ENCODE results near the gene STAM2. TPM values are rescaled to one million over a fixed set of nuclear protein-coding genes. Genes with fewer than 3 reads are reported as not detected.
A peak's percentile ranks its signal among the peaks of the same experiment; 100 is the strongest.
"Not testable (repeated sequence)": the region's sequence is repeated elsewhere in the genome, so short reads cannot be mapped to it uniquely, and the experiment has no call there.

Gene STAM2
- total RNA-seq, 1 donor from 2014 or later = 47.3 TPM

DNA sequence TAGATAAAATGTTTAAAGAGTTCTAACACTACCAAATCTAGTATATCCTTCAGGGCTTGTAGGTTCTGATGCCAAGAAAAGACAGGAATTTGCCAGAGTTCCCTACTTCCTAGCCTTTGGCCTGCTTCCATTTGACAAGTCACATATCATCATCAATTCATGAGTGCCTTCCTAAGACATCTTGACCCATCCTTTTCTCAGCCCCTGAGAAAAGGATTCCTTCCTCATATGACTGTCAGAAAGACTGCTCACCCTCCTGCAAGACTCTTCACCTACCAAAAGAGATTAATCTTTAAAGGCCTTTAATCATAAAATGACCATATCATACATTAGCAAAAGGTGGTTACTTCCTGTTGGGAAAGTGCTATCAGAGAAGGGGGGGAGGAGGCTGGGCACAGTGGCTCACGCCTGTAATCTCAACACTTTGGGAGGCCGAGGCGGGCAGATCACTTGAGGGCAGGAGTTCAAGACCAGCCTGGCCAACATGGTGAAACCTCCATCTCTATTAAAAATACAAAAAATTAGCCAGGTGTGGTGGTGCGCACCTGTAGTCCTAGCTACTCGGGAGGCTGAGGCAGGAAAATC lies 3.3 kb downstream of the STAM2 start:
- not testable (repeated sequence) for DNase-seq (ENCODE audit: low read depth)

DNA sequence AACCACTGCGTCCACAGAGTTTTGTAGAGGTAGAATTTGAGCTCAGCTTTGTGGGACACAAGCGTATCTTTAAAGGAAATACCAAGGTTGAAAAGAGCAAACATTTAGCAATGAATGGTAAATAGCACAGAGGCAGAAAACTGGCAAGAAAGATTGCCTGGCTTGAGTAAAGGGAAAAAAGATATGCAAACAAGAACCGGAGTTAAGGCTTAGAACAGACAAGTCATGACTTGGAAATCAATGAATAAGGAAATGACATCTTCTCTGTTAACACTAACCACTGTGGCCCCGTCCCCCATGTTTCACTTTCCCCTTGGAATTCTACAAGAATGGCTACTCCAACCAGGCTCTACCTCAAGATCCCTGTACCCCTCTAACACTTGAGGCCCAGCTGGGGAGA lies 3.8 kb downstream of the STAM2 start:
- DNase-seq (ENCODE audit: low read depth) = no peak

DNA sequence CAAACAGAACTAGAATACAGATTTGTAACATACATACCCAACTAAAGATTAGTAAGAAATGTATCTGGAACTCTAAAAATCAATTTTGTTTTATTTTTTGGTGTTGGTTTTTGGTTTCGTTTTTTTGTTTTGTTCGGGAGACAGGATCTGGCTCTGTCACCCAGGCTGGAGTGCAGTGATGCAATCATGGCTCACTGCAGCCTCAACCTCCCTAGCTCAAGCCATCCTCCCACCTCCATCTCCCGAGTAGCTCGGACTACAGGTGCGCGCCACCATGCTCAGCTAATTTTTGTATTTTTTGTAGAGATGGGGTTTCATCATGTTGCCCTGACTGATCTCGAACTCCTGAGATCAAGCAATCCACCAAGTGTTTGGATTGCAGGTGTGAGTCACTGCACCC lies 6.4 kb downstream of the STAM2 start:
- DNase-seq (ENCODE audit: low read depth) = not testable (repeated sequence)

DNA sequence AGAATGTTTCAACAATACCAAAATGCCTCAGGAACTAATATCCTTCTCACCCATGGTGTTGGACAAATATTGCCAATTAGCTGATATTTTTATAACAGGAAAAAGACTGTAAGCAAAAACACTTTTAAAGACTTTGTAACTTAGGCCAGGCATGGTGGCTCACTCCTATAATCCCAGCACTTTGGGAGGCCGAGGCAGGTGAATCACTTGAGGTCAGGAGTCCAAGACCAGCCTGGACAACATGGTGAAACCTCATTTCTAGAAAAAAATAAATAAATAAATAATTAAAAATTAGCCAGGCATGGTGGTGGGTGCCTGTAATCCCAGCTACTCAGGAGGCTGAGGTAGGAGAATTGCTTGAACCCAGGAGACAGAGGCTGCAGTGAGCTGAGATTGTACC lies 8.1 kb downstream of the STAM2 start:
- not testable (repeated sequence) for DNase-seq (ENCODE audit: low read depth)

DNA sequence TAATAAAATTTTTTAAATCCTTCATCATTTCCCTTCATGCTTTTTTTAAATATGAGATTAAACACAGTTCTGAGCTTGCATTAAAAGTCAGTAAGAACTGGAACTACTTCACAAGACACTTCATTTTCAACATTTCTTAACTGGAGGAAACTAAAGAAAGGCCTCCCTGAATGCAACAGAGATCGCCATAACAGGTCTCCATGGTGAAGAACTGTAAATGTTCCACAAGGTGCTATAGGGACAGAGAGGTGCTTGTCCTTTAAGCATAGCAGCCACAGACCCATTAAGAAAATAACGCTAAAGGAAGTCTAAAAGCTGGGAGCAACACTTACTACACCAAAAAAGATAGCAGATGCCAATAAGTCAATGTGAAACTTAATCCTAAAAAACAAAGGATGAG lies 8.5 kb downstream of the STAM2 start:
- DNase-seq (ENCODE audit: low read depth) = no peak

DNA sequence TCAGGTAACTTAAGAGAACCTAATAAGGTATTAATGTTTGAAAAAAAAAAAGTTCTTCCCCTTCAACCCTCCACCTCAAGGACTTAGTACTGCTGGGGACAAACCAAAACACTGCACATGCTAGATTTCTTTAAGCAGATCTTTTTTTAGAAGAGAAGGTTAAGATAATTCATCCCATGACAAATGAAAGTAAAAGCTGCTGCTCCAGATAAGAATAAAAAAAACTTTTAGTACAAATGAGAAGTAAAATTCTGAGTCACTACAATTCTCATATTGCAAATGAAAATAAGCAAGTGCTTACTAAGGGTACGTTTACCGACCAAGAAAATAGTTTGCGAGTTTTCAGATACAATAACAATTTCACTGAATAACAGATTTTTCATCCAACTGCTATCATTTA lies 8.9 kb downstream of the STAM2 start:
- no peak for DNase-seq (ENCODE audit: low read depth)

DNA sequence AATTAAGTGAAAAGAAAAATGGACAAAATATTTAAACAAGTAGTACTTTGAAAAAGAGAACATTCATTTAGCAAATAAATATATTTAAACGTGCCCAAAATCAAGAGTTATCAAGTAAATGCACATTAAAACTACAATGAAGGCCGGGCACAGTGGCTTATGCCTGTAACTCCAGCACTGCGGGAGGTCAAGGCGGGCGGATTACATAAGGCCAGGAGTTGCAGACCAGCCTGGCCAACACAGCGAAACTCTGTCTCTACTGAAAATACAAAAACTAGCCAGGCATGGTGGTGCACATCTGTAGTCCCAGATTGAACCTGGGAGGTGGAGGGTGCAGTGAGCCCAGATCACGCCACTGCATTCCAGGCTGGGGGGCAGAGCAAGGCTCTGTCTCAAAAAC lies 9.8 kb downstream of the STAM2 start:
- no peak for DNase-seq (ENCODE audit: low read depth)

DNA sequence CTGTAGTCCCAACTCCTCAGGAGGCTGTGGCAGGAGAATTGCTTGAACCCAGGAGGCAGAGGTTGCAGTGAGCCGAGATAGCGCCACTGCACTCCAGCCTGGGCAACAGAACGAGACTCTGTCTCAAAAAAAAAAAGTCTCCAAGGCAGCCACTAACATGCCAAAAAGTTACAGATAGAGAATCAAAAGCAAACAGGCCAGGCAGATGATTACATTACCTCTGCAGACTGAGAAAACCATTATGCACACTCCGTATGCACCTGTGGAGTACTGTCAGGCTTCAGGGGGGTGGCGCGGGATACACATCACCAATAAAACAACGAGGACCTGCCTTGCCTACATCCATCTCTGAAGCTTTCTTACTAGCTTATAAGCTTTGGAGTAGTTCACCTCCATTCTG lies 10.3 kb downstream of the STAM2 start:
- DNase-seq (ENCODE audit: low read depth) = no peak

DNA sequence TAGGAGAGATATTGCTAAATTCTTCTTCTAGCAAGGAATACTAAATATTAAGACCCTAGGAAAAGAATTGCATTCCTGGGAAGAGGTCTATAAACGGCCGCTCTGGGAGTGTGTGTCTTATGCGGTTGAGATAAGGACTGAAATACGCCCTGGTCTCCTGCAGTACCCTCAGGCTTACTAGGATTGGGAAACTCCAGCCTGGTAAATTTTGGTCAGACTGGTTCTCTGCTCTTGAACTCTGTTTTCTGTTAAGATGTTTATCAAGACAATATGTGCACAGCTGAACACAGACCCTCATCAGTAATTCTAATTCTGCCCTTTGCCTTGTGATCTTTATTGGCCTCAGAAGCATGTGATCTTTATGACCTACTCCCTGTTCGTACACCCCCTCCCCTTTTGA lies 11.9 kb downstream of the STAM2 start:
- not testable (repeated sequence) for DNase-seq (ENCODE audit: low read depth)

DNA sequence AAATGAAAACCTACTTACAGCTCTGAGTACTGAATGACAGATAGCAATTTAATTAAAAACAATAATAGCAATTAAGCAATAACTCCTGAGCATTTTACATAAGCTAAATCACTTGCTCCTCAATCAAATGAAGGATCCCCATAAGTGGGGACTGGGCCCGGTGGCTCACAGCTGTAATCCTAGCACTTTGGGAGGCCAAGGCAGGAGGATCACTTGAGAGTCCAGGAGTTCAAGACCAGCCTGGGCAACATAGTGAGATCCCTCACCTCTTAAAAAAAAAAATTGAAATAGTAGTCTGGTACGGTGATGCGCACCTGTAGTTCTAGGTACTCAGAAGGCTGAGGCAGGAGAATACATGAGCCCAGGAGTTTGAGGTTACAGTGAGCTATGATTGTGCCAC lies 13.4 kb downstream of the STAM2 start:
- DNase-seq (ENCODE audit: low read depth) = no peak

DNA sequence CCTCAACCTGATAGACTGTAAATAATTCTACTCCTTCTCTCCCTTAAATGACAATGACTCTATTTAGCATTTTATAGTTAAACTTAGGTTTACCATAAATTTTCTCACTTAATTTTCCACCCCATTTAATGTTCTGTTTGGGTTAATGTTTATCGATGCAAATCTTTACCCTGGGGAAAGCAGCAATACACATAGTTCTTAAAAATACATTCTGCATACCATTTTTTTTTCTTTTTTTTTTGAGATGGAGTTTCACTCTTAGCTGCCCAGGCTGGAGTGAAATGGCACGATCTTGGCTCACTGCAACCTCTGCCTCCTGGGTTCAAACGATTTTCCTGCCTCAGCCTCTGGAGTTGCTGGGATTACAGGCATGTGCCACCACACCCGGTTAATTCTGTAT lies 14.0 kb downstream of the STAM2 start:
- peak; percentile 59 for DNase-seq (ENCODE audit: low read depth)

DNA sequence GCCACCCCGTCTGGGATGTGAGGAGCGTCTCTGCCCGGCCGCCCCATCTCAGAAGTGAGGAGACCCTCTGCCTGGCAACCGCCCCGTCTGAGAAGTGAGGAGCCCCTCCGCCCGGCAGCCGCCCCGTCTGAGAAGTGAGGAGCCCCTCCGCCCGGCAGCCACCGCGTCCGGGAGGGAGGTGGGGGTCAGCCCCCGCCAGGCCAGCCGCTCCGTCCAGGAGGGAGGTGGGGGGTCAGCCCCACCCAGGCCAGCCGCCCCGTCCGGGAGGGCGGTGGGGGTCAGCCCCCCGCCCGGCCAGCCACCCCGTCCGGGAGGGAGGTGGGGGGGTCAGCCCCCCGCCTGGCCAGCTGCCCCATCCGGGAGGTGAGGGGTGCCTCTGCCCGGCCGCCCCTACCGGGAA lies 15.2 kb downstream of the STAM2 start:
- DNase-seq (ENCODE audit: low read depth) = not testable (repeated sequence)

DNA sequence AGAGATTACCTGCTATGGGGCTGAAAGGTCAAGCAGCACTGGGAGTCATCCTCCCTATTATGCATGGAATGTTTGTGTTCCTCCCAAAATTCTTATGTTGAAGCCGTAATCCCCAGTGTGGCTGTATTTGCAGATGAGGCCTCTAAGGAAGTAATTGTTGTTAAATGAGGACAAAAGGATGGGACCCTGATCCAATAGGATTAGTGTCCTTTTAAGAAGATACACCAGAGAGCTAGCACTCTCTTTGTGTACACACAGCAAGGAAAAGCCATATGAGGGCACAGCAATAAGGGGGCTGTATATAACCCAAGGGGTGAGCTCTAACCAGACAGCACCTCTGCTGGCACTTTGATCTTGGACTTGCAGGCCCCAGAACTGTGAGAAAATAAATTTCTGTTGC lies 18.3 kb downstream of the STAM2 start:
- no peak for DNase-seq (ENCODE audit: low read depth)

DNA sequence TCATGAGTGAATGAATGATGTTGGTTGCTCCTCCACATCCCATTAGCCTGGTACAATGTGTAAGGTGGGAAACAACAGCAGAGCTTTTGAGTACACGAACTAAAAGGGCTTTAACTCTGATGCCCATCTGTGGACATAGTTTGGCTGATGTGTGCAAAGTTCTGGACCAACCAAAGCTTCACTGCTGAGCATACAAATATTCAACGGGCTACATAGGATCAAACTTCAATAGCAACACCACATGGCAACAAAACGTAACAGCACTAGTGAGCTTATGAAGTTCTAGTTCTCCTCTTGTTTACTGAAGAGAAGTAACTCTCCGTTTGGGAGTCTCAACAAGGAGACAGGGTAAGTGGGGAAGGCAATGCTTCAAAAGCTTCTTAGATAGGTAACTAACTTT lies 20.4 kb downstream of the STAM2 start:
- DNase-seq (ENCODE audit: low read depth) = no peak

DNA sequence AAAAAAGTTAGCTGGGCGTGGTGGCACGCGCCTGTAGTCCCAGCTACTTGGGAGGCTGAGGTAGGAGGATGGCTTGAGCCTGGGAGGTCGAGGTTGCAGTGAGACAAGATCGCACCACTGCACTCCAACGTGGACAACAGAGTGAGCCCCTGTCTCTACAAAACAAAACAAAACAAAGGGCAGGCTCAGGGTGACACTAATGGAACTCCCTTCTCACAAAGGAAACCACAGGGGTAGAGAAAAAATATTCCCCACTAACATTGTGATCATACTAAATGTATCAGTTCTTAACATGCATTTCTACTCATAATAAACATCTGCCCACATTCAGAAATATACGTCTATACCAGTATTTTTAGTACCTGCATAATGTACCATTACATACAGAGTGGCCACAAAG lies 21.1 kb downstream of the STAM2 start:
- DNase-seq (ENCODE audit: low read depth) = no peak

DNA sequence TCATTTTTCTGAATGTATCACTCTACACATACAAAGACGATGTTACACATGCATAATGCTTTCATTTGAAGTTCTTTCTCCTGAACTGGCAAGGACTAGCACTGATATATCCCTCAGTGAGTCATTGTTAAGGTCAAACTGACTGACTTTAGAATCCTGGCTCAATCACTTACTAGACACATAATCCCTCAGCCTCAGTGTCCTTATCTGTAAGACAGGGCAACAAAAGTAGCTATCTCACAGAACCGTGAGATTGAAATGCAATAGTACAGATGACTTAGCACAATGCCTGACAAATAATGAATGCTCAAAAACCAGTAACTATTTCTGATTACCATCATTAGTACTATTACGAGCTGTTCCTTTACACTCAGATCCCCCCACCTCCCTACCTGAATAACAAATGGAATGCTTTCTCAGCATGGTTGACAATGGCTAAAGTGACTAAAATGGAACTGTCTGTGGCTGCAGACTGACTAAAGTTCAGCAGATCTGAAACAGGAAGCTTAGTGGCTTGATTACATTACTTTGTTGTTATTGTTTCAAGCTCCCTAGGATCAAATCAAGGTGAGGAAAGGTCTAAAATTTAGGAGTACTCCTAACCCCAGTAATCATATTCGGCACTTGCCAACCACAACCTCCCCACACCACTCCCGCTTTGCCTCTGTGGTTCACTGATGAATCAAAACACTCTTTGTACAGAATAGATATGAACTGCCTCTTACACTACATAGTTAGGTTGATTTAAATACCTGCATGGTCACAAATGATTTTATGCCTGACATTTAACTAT lies 40.9 kb downstream of the STAM2 start:
- peak; percentile 52 for DNase-seq (ENCODE audit: low read depth)

DNA sequence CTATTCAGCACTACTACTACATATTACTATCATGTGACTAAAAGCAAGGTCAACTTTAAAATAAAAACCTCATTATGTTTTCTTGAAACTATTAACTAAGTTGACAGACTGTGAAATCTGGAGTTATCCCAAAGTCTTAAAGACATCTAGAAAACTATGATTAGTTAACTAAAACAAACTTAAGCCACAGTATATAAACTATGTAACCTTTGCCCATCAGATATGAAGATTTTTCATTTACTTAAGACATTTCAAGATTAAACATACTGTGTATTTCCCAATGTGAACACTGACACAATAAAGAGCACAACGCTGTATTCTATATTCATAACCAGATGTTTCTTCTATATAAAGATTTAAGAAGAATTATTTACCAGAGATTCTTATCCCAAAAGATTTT lies 43.3 kb downstream of the STAM2 start:
- DNase-seq (ENCODE audit: low read depth) = no peak

DNA sequence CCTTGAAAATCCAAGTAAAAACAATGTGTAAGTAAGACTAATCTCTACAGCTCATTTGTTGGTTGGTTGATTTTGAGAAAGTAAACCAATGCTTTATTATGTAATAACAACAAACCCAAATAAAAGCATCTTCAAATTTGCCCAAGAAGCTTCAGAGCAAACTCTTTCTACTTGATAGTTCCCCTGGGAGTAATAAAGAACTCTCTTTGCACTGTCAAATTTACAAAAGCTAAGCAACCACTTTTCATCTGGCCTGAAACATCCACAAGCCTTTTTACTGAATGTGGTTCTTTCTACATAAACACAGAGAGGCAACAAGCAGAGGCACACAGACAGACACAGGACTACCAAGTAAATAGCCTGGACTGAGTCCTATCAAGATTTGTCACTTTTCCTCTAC lies 47.9 kb downstream of the STAM2 start:
- DNase-seq (ENCODE audit: low read depth) = no peak

DNA sequence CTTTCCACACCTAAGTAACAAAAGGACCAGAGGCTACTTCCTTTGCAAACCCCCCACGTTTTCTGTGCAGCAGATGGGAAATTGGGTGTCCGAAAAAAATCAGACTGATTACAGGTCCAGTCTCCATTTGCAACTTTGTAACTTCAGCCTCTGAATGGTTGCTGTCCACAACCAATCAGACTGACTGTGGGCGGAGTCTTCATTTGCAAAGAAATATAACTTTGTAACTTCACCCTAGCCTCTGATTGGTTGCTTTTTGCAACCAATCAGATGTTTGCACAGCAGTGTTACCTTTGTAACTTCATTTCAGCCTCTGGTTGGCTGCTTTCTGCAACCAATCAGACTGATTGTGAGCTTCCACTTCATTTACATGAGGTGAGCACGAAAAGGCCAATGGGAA lies 48.9 kb downstream of the STAM2 start:
- no peak for DNase-seq (ENCODE audit: low read depth)

DNA sequence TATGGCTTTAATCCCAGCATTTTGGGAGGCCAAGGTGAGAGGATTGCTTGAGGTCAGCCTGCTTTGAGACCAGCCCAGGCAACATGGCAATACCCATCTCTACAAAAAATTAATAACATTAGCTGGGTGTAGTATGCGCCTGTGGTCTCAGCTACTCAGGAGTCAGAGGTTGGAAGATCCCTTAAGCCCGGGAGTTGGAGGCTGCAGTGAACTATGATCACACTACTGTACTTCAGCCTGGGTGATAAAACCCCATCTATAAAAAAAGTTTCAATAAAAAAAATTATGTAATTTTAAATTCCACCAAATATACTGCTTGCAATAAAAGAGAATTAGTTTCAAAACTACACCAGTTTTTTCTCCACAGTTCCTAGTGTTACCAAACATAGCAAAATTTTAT lies 53.4 kb downstream of the STAM2 start:
- DNase-seq (ENCODE audit: low read depth) = no peak

DNA sequence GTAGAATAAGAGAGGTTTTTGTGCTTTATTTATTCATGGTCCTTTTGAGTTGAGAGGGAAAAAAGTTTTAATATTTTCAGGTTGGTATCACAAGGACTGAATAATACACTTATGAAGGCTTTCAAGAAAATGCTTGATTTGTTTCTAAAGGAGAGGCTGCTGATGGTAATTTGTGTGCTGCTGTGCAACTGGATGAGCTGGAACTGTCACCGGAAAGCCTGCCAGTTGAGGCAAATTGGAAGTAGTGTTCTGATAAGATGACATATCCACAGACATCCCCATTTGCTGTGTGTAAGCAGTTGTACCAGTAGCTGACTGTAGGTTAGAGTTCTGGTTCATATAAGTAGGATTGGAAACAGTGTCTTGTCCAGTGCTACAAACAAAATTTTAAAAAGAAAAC lies 55.1 kb downstream of the STAM2 start:
- no peak for DNase-seq (ENCODE audit: low read depth)

DNA sequence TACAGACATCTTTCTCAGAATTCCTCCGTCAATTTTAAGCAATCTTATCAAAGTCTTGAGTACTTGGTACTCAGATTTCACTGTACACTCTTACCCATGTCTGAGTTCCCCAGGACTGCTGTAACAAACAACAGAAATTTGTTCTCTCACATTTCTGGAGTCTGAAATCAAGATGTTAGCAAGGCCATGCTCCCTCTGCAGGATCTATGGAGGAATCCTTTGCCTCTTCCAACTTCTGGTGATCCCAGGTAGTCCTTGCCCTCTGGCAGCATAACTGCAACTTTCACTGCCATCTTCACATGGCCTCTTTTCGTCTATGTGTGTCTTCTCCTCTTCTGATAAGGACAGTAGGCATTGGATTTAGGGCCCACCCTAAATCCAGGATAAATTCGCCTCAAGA lies 59.6 kb downstream of the STAM2 start:
- peak; percentile 9 for DNase-seq (ENCODE audit: low read depth)

DNA sequence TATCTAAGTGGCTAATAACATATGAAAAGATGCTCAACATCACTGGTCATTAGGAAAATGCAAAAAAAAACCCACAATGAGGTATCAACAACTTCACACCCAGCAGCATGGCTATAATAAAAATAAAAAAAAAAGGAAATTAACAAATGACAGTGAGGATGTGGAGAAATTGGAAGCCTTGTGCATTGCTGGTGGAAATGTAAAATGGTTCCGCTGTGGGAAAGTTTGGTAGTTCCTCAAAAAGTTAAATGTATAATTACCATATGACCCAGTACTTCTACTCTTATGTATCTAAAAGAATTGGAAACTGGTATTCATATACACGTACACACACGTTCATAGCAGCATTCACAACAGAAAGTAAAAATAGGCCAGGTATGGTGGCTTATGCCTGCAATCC lies 61.2 kb downstream of the STAM2 start:
- DNase-seq (ENCODE audit: low read depth) = no peak

DNA sequence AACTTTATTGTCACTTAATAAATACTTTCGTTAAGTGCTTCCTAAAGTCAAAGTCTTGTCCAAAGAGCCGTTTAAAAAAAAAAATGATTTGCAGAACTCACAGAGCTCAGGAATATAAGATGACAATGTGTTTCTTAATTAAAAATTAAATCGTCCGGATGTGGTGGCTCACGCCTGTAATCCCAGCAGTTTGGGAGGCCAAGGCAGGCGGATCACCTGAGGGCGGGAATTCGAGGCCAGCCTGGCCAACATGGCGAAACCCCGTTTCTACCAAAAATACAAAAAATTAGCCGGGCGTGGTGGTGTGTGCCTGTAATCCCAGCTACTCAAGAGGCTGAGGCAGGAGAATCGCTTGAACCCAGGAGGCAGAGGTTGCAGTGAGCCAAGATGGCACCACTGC lies 68.4 kb downstream of the STAM2 start:
- not testable (repeated sequence) for DNase-seq (ENCODE audit: low read depth)
